Inflammatory macrophage treated with lipopolysaccharide for 4 hours (primary cell): Measurements from ENCODE around the gene PKNOX1.
"Not testable (repeated sequence)": the region's sequence is repeated elsewhere in the genome, so short reads cannot be mapped to it uniquely, and the experiment has no call there.

Experiments used
- DNase-seq: peaks from one replicate; pipeline ENCODE4 v3.0.0-alpha.2; 2020

Gene PKNOX1

GRCh38 chr21:42956824-42957630 lies 17.3 kb upstream of the PKNOX1 start:
- DNase-seq, result no peak

DNA sequence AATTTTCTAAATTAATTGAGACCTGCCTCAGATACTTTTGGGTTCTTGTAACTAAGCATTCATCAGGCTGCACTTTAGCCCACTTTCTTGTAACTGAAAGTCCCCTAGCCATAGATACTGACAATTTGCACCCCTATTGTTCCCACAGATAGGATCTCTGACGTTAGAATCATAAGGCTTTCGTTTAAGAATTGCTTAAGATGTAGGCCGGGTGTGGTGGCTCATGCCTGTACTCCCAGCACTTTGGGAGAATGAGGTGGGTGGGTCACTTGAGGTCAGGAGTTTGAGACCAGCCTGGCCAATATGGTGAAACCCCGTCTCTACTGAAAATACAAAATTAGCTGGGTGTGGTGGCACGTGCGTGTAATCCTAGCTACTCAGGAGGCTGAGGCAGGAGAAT lies 16.2 kb upstream of the PKNOX1 start:
- not testable (repeated sequence) for DNase-seq

- no peak for DNase-seq
Measured at GRCh38 chr21:42959728-42960127, 14.6 kb upstream of the PKNOX1 start.

DNA sequence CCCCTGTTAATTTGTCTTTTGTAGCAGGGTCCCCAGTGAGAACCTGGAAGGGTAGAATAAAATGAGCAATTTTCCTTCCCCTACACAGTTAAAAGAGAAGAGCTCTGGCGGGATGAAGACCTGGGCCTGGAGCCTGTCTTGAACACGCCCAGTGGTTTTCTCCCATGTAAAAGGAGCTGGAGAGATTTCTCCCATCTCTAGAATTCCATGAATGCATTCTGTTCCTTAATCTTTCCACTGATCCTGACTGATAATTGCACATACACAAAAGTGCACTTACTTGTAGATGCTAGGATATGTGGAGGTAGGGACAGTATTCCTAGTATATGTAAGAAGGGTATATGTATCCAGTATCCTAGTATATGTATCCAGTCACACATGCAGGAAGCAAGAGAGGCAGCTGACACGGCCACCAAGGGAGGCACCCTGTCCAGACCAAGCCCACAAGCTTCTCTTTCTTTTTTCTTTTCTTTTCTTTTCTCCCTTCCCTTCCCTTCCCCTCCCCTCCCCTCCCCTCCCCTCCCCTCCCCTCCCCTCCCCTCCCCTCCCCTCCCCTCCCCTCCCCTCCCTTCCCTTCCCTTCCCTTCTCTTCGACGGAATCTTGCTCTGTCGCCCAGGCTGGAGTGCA lies 11.9 kb upstream of the PKNOX1 start:
- no peak for DNase-seq

DNA sequence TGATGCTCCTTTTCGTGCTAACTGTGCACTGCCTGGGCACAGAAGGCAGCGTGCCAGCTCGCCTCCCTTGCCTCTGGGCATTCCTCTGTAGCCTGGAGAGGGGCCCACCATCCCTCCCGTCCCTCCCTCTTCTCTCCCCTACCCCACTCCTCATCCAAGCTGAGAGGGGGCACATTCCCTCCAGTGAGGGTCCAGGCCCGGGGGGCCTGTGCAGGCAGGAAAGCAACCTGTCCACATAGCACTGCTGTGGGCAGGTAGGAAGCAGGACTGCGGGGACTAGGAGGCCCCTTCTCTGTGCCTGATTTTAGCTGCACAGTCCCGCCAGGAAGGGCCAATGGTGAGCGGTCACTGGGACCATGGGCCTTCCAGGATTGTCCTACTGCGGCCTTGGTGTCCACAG lies 10.3 kb upstream of the PKNOX1 start:
- no peak for DNase-seq

DNA sequence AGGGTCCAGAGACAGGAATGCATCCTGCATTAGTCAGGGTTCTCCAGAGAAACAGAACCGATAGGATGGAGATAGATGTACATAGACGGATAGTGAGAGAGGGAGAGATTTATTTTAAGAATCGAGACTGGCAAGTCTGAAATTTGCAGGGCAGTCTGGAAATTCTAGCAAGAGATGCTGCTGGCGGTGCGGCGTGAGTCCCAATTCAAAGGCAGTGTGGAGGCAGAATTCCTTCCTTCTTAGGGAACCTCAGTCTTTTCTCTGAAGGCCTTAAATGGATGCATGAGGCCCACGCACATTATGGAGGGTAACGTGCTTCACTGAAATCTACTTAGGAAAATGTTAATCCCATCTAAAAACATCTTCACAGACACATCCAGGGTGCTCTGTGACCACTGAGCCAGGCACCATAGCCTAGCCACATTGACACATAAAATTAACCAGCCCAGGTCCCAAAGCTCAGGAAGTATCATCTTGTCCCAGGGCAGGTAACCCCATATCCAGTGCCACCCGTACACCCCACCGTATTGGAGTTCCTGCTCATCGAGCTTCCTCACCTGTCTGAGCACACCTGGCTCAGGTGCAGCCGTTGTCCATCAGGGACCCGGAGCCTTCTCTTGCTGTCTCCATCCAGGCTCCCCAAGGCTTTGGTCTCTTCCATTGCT lies 9.7 kb upstream of the PKNOX1 start:
- DNase-seq, result no peak

GRCh38 chr21:42965211-42965560 lies 9.2 kb upstream of the PKNOX1 start:
- no peak for DNase-seq

GRCh38 chr21:42967616-42968015 lies 6.7 kb upstream of the PKNOX1 start:
- not testable (repeated sequence) for DNase-seq

- DNase-seq, result no peak
Measured at GRCh38 chr21:42969193-42969600, 5.2 kb upstream of the PKNOX1 start.

- DNase-seq, result no peak
Measured at GRCh38 chr21:42970946-42971653, 3.3 kb upstream of the PKNOX1 start.

GRCh38 chr21:42971897-42972275 lies 2.5 kb upstream of the PKNOX1 start:
- no peak for DNase-seq

DNA sequence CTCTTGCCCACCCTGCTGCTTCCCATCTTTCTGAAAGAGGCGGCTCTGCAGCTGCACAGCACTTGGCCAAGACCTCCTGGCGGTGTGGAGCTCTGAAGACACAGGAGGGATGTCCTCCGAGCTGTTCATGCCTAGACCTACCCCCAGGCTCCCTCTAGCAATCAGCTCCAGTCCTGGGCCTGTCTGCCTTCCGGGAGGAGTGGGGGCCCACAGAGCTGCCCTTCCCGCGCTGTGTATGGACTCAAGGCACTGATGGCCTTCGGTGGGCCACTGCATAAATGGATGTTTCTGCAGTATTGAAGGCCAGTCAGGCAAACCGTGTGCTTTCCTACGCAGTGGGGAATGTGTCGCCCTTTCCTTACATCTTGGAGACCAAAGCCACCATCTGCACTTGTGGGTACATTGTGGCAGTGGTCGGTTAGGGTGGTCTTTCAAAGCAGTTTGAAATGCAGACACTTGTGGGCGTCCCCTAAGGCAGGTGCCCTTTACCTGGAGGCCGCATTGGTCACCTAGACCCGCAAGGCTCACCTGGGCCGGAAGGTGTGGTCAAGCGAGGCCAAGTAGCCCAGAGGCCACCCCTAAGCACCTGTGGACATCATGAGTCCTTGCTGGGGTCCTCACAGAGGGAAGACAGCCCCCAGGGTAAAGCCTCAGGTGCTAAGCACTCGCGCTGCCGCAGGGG lies 912 bp upstream of the PKNOX1 start:
- DNase-seq, result no peak

GRCh38 chr21:42974832-42975820 lies 764 bp downstream of the PKNOX1 start:
- DNase-seq, result peak; percentile 73

- DNase-seq, result peak; percentile 9
Measured at GRCh38 chr21:42975886-42976608, 1.7 kb downstream of the PKNOX1 start.

- peak; percentile 26 for DNase-seq
Measured at GRCh38 chr21:42980312-42981213, 6.2 kb downstream of the PKNOX1 start.

- no peak for DNase-seq
Measured at GRCh38 chr21:42981214-42981523, 6.8 kb downstream of the PKNOX1 start.

DNA sequence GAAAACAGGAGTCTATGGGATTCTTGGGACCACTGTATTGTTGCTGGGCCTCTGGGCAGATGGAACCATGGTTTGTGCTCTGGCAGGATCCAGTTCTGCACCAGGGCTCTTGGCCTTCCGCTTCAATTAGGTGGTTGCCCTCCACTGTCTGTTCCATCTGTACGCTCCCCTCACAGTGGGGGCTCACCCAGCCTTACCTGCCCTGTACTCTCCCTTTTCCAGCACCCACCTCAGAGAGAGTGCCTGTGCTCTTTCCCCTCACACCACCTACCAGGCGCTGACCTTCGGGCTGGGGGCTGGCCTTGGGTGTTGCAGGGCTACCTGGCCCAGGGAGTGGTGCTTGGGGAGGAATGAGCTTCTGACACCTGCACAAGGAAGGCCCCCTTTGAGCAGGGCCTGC lies 7.5 kb downstream of the PKNOX1 start:
- no peak for DNase-seq

- no peak for DNase-seq
Measured at GRCh38 chr21:42983103-42983502, 8.7 kb downstream of the PKNOX1 start.

DNA sequence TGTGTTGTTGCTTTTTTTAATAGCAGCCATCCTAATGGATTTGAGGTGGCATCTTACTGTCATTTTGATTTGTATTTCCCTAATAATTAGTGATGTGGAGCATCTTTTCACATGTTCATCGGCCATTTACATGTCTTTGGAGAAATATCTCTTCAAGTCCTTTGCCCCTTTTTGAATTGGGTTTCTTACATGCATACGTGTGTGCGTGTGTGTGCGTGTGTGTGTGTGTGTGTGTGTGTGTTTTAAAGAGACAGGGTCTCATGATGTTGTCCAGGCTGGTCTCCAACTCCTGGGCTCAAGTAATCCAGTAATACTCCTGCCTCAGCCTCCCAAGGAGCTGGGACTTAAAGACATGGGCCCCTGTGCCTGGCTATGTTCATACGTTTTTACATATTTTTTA lies 9.5 kb downstream of the PKNOX1 start:
- DNase-seq, result no peak
